HEK293 (cell line): ENCODE measurements around the gene SFT2D3.
A peak's percentile ranks its signal among the peaks of the same experiment; 100 is the strongest.

Source experiments
- CTCF ChIA-PET: fragments of 350-600 bp; formaldehyde crosslinking; extraction: SDS; loops from one replicate; lab custom pipeline; 2021; ENCODE audit warnings: antibody characterized with exemption; lab: Yijun Ruan, JAX
- POLR2A ChIA-PET: fragments of 300-600 bp; formaldehyde crosslinking; extraction: SDS; loops from one replicate; lab custom pipeline; 2020; ENCODE audit warnings: antibody characterized with exemption, inconsistent platforms; lab: Yijun Ruan, JAX
- H3K27ac ChIP-seq: fragments of 200-500 bp; sonication (Bioruptor generic); 2 replicates; pipeline ENCODE4 v1.5.1; 2014; ENCODE audit warnings: low read depth, low read length, control low read depth, inconsistent platforms; ENCODE audit errors: extremely low read depth
- H3K36me3 ChIP-seq, 2 experiments: fragments of 200-500 bp in 1 of 2; sonication (Bioruptor generic) in 1 of 2; 1 replicate in 1 of 2; 2 replicates in 1 of 2; pipeline ENCODE4 v1.5.1; 2014 to 2017; ENCODE audit warnings: inconsistent platforms in 2 of 2, low read length in 2 of 2; ENCODE audit not compliant: control insufficient read depth in 2 of 2, insufficient read depth in 1 of 2
- H3K4me1 ChIP-seq: fragments of 200-500 bp; sonication (Bioruptor generic); 2 replicates; pipeline ENCODE4 v1.5.1; 2014; ENCODE audit warnings: mild to moderate bottlenecking, low read length, inconsistent platforms; ENCODE audit not compliant: control insufficient read depth, insufficient read depth
- H3K4me3 ChIP-seq: 2 replicates; pipeline ENCODE4 v1.5.1; 2011; ENCODE audit warnings: low read depth, mild to moderate bottlenecking, control low read depth, low read length, moderate library complexity
- H3K9me3 ChIP-seq: fragments of 200-500 bp; sonication (Bioruptor generic); 2 replicates; pipeline ENCODE4 v1.5.1; 2014; ENCODE audit warnings: low read depth, low read length, inconsistent platforms; ENCODE audit not compliant: control insufficient read depth, insufficient read depth
- BCL11A ChIP-seq: fragments of 450-650 bp; formaldehyde crosslinking; IDR thresholded peaks from 2 replicates; pipeline ENCODE4 v1.5.1; 2016; ENCODE audit warnings: low read depth, missing biosample characterization, missing genetic modification characterization
- FEZF1 ChIP-seq: fragments of 450-650 bp; formaldehyde crosslinking; IDR thresholded peaks from 2 replicates; pipeline ENCODE4 v1.5.1; 2016; ENCODE audit warnings: missing biosample characterization, missing genetic modification characterization
- GLI4 ChIP-seq: fragments of 450-650 bp; formaldehyde crosslinking; IDR thresholded peaks from 2 replicates; pipeline ENCODE4 v1.5.1; 2016; ENCODE audit warnings: missing biosample characterization, missing genetic modification characterization
- GLIS1 ChIP-seq: fragments of 450-650 bp; formaldehyde crosslinking; IDR thresholded peaks from 2 replicates; pipeline ENCODE4 v1.5.1; 2016; ENCODE audit warnings: missing biosample characterization, missing genetic modification characterization
- SP7 ChIP-seq: fragments of 450-650 bp; formaldehyde crosslinking; IDR thresholded peaks from 2 replicates; pipeline ENCODE4 v1.5.1; 2016; ENCODE audit warnings: missing biosample characterization, missing genetic modification characterization
- ZBTB8A ChIP-seq: fragments of 450-650 bp; formaldehyde crosslinking; IDR thresholded peaks from 2 replicates; pipeline ENCODE4 v1.5.1; 2016; ENCODE audit warnings: missing biosample characterization, missing genetic modification characterization
- ZNF426 ChIP-seq: fragments of 450-650 bp; formaldehyde crosslinking; IDR thresholded peaks from 2 replicates; pipeline ENCODE4 v1.5.1; 2017; ENCODE audit warnings: missing biosample characterization, missing genetic modification characterization, mild to moderate bottlenecking, inconsistent platforms, moderate library complexity
- ZNF501 ChIP-seq: fragments of 450-650 bp; formaldehyde crosslinking; IDR thresholded peaks from 2 replicates; pipeline ENCODE4 v1.5.1; 2016; ENCODE audit warnings: missing biosample characterization, missing genetic modification characterization
- ZNF624 ChIP-seq: fragments of 450-650 bp; formaldehyde crosslinking; IDR thresholded peaks from 2 replicates; pipeline ENCODE4 v1.5.1; 2017; ENCODE audit warnings: missing biosample characterization, missing genetic modification characterization
- ZNF768 ChIP-seq: fragments of 450-650 bp; formaldehyde crosslinking; IDR thresholded peaks from 2 replicates; pipeline ENCODE4 v1.5.1; 2018; ENCODE audit warnings: missing biosample characterization, mild to moderate bottlenecking, missing genetic modification characterization
- TF ChIP-seq, protein P1 (sequence below): fragments of 450-650 bp; formaldehyde crosslinking; IDR thresholded peaks from 2 replicates; pipeline ENCODE4 v1.5.1; 2017; ENCODE audit warnings: missing biosample characterization, missing genetic modification characterization
- TF ChIP-seq, protein P2 (sequence below): fragments of 450-650 bp; formaldehyde crosslinking; IDR thresholded peaks from 2 replicates; pipeline ENCODE4 v1.5.1; 2016; ENCODE audit warnings: missing biosample characterization, missing genetic modification characterization

Gene SFT2D3

DNA sequence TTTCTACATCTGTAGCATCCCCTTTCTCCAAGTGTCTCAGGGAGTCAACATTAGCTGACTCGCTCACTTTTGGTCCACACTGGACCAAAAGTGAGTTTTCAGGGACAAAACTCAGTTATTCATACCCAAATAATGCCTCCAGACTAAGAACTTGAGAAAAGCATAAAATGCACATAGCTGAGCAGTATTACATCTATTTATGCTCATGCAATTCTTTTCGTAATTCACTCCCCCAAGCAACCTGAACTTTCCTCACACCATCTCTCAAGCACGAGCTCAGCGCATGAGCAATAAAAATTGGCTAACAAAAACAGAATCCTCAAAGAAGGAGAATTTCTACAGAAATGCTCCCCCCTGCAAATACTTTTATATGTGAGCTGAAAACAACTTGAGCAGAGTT, 17.0 kb downstream of the SFT2D3 start:
- POLR2A ChIA-PET: no interaction called here
- Histone ChIP-seq H3K4me3 (no peak overlapping the region), H3K36me3 (peaks cover 30 to 96% of the 10 kb centered on the region in 2 experiments), H3K9me3 (no peaks in the 10 kb centered on the region), H3K4me1 (no peaks in the 10 kb centered on the region), H3K27ac (no peak overlapping the region)
- TF ChIP-seq ZNF624 (tag by site-specific recombination): no peak
- no peak for TF ChIP-seq BCL11A (tag by site-specific recombination)
- TF ChIP-seq, protein P1, sequence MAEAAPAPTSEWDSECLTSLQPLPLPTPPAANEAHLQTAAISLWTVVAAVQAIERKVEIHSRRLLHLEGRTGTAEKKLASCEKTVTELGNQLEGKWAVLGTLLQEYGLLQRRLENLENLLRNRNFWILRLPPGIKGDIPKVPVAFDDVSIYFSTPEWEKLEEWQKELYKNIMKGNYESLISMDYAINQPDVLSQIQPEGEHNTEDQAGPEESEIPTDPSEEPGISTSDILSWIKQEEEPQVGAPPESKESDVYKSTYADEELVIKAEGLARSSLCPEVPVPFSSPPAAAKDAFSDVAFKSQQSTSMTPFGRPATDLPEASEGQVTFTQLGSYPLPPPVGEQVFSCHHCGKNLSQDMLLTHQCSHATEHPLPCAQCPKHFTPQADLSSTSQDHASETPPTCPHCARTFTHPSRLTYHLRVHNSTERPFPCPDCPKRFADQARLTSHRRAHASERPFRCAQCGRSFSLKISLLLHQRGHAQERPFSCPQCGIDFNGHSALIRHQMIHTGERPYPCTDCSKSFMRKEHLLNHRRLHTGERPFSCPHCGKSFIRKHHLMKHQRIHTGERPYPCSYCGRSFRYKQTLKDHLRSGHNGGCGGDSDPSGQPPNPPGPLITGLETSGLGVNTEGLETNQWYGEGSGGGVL (tag by site-specific recombination): no peak
- no peak for TF ChIP-seq ZNF501 (tag by site-specific recombination)
- TF ChIP-seq, protein P2, sequence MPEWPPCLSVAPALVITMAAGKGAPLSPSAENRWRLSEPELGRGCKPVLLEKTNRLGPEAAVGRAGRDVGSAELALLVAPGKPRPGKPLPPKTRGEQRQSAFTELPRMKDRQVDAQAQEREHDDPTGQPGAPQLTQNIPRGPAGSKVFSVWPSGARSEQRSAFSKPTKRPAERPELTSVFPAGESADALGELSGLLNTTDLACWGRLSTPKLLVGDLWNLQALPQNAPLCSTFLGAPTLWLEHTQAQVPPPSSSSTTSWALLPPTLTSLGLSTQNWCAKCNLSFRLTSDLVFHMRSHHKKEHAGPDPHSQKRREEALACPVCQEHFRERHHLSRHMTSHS (tag by site-specific recombination): no peak
- no peak for TF ChIP-seq FEZF1 (tag by site-specific recombination)
- TF ChIP-seq GLI4 (tag by site-specific recombination): no peak
- CTCF ChIA-PET: interaction anchor here (0.9 to 1.6 kb wide), 2 partner anchors 13 to 124 kb away, joined by 3 to 4 read pairs; no protein-coding TSS in a partner anchor

DNA sequence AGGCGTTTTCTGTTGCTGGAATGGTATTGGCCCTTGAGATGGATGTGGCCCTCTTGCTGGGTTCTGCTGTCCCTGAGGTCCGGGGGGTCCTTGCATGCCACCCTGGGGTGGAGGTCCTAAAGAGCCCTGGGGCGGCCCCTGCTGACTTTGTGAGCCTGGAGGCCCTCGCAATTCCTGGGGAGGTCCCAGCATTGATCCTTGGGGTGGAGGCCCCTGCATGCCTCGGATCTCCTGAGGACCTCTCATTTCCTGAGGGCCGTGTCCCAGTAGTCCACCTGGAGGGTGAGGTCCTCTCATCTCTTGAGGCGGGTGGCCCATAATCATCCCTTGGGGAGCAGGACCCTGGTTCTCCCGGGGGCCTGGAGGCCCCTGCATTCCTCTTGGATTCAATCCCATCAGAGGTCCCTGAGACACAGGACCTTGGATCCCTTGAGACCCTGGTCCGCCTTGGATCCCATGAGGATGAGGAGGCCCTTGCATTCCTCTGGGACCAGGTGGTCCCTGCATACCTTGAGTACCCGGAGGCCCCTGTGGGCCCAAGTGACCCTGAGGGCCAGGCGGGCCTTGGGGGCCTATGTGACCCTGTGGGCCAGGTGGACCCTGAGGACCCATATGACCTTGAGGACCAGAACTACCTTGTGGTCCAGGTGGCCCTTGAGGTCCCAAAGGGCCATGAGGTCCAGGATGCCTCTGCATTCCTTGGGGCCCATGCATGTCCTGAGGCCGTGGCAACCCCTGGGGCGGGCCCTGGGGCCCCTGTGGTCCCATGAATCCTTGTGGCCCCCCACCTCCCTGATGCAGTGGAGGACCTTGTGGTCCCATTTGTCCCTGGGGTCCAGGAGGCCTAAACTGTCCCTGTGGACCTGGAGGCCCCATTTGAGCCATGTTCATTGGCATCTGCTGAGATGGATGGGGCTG, 18.3 kb downstream of the SFT2D3 start:
- Histone ChIP-seq H3K9me3 (no peaks in the 10 kb centered on the region), H3K4me3 (no peak overlapping the region), H3K27ac (no peak overlapping the region), H3K36me3 (peaks cover 36 to 91% of the 10 kb centered on the region in 2 experiments), H3K4me1 (no peaks in the 10 kb centered on the region)
- TF ChIP-seq GLIS1 (tag by site-specific recombination) (peak; percentile 45; the same call in 1 of the 2 replicates), ZNF426 (tag by site-specific recombination) (no peak)
- ChIA-PET POLR2A (no interaction called here), CTCF (interaction anchor here (0.9 to 1.4 kb wide), 2 partner anchors 12 to 125 kb away, joined by 3 read pairs; no protein-coding TSS in a partner anchor)

- H3K36me3 ChIP-seq: peaks cover 30 to 88% of the 10 kb centered on the region in 2 experiments
- no peak overlapping the region for H3K4me3 ChIP-seq
- H3K27ac ChIP-seq: no peak overlapping the region
- no peaks in the 10 kb centered on the region for H3K9me3 ChIP-seq
- CTCF ChIA-PET: interaction anchor here (1.4 kb wide), 1 partner anchor 10 kb away, joined by 3 read pairs; no protein-coding TSS in a partner anchor
- TF ChIP-seq GLIS1 (tag by site-specific recombination): peak; percentile 56
- TF ChIP-seq ZBTB8A (tag by site-specific recombination): no peak
- H3K4me1 ChIP-seq: no peaks in the 10 kb centered on the region
- POLR2A ChIA-PET: no interaction called here
These were observed 20.1 kb downstream of the SFT2D3 start for GRCh38 chr2:127721311-127721977.

DNA sequence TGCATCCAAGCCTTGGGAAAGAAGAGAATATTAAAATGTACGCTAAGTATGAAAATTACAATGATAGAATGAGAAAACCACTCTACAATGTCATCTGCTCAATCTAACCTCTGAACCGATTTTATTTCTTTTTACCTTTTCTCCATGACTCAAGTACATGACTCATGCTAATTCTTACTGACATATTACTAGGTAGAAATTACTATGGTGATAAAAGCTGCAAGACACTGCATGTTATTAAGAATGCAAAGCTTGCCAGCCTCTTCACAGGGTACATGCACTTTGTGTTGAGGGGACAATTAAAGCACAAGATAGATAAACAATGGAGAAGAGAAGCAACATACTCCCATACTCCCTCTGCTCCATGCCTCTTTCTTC, 20.7 kb downstream of the SFT2D3 start:
- Histone ChIP-seq H3K36me3 (peaks cover 30 to 88% of the 10 kb centered on the region in 2 experiments), H3K9me3 (no peaks in the 10 kb centered on the region), H3K4me3 (no peak overlapping the region), H3K4me1 (no peaks in the 10 kb centered on the region), H3K27ac (no peak overlapping the region)
- ChIA-PET POLR2A (no interaction called here), CTCF (no interaction called here)
- TF ChIP-seq ZNF768 (tag by site-specific recombination) (no peak), SP7 (tag by site-specific recombination) (peak; percentile 21; the same call in 1 of the 2 replicates)
